AG08396 (cell line): Measurements from ENCODE around the gene TMEM63A.
"Not testable (repeated sequence)": the region's sequence is repeated elsewhere in the genome, so short reads cannot be mapped to it uniquely, and the experiment has no call there.

Experiments
- DNase-seq: peaks from one replicate; pipeline ENCODE4 v3.0.0; 2012; ENCODE audit warnings: low spot score, mixed read lengths

TMEM63A gene

GRCh38 chr1:225796097-225796496, 86.1 kb downstream of the TMEM63A start:
- DNase-seq, result not testable (repeated sequence)
